ENCODE data around the gene VEGFA. TPM values are rescaled to one million over a fixed set of nuclear protein-coding genes. Genes with fewer than 3 reads are reported as not detected.

VEGFA gene
- polyA plus RNA-seq, 3 donors, result 19.0 to 454 (median 32.0) TPM

DNA sequence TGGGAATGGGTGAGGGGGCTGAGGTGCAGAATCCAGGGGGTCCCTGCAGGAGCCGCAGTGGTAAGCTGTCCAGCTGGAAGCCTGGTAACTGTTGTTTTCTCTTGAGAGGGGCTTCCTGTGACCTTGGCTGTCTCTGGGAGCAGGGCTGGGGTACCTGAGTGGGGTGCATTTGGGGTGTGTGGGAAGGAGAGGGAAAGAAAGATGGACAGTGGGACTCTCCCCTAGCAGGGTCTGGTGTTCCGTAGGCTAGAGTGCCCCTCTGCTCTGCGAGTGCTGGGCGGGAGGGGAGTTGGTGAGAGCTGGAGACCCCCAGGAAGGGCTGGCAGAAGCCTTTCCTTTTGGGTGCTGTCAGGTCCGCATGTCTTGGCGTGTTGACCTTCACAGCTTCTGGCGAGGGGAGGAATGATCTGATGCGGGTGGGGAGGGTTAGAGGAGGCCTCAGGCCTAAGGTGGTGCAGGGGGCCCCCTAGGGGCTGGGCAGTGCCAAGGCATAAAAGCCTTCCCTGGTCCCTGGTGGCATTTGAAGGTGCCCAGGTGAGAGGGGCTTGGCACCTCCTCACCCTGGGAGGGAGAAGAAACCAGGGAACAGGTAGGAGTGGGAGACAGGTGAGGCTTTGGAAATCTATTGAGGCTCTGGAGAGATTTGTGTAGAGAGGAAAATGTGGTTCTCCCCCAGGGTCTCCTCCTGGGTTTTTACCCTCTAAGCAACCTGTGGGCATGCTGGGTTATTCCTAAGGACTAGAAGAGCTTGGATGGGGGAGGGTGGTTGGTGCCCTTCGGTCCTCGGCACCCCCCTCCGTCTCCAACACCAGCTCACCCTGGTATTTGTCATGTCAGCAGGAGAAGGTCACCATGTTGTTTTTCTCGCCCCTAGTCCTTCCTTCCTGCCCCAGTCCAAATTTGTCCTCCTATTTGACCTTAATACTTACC, 3.3 kb downstream of the VEGFA start:
- H3K79me2 ChIP-seq (ENCODE audit: insufficient read depth, low read length), result peaks cover 76% of the 10 kb centered on the region
- 51% methylated on average over 8 of the region's 12 CpGs for WGBS (ENCODE audit: insufficient coverage)
- peak overlapping the region; percentile 91 for H3K4me2 ChIP-seq (replicated peaks; ENCODE audit: extremely low read depth, low read length, poor library complexity, severe bottlenecking)
- peaks cover 0 to 2% (median 0%) of the 10 kb centered on the region in 7 donors for H3K9me3 Mint-ChIP-seq
- DNase-seq, result peak; percentile 40 to 58 (median 44)
- intact Hi-C loops (cut with micrococcal nuclease), result loop anchor here (2.0 to 5.0 kb wide), 7 partner anchors 13 to 229 kb away; no protein-coding TSS in a partner anchor
- peaks cover 40 to 48% of the 10 kb centered on the region in 2 donors for H3K4me1 ChIP-seq (ENCODE audit: control insufficient read depth in 1 of 2, insufficient read depth in 2 of 2, low read length in 2 of 2)
- H3K4me3 Mint-ChIP-seq, result peak overlapping the region; percentile 76 to 100
- peak overlapping the region; percentile 96 for H3K9ac ChIP-seq (ENCODE audit: insufficient read depth, low read length, poor library complexity, severe bottlenecking)
- H4K20me1 ChIP-seq (ENCODE audit: insufficient read depth, low read length), result peaks cover 80% of the 10 kb centered on the region
- peak overlapping the region in 4 of 7 donors; percentile 79 to 91 (median 85) for H3K27ac Mint-ChIP-seq
- peaks cover 1 to 7% (median 4%) of the 10 kb centered on the region in 3 donors for H3K27me3 Mint-ChIP-seq (ENCODE audit: low read depth in 3 of 3)
- no peak overlapping the region for H3K27ac ChIP-seq (ENCODE audit: low read depth in 1 of 2, low read length in 2 of 2)
- TF ChIP-seq, protein P1, sequence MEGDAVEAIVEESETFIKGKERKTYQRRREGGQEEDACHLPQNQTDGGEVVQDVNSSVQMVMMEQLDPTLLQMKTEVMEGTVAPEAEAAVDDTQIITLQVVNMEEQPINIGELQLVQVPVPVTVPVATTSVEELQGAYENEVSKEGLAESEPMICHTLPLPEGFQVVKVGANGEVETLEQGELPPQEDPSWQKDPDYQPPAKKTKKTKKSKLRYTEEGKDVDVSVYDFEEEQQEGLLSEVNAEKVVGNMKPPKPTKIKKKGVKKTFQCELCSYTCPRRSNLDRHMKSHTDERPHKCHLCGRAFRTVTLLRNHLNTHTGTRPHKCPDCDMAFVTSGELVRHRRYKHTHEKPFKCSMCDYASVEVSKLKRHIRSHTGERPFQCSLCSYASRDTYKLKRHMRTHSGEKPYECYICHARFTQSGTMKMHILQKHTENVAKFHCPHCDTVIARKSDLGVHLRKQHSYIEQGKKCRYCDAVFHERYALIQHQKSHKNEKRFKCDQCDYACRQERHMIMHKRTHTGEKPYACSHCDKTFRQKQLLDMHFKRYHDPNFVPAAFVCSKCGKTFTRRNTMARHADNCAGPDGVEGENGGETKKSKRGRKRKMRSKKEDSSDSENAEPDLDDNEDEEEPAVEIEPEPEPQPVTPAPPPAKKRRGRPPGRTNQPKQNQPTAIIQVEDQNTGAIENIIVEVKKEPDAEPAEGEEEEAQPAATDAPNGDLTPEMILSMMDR (IDR thresholded peaks at IDR 0.05), result peak; percentile 91
- H3K4me3 ChIP-seq (replicated peaks in 1 of 3; ENCODE audit: low read depth in 2 of 3, low read length in 3 of 3), result peak overlapping the region in 1 of 3 experiments; percentile 97
- H3K36me3 Mint-ChIP-seq, result peaks cover 35 to 43% of the 10 kb centered on the region in 2 donors
- H3K27me3 ChIP-seq (ENCODE audit: control insufficient read depth in 2 of 2, insufficient read depth in 2 of 2, low read length in 2 of 2), result no peaks in the 10 kb centered on the region
- peaks cover 49% of the 10 kb centered on the region for H3K4me1 Mint-ChIP-seq
- H3K9me3 ChIP-seq (replicated peaks in 1 of 2; ENCODE audit: control insufficient read depth in 1 of 2, insufficient read depth in 1 of 2, low read length in 2 of 2), result no peaks in the 10 kb centered on the region
- peaks cover 15 to 28% of the 10 kb centered on the region in 2 donors for H3K36me3 ChIP-seq (replicated peaks in 1 of 2; ENCODE audit: control insufficient read depth in 1 of 2, insufficient read depth in 2 of 2, low read length in 2 of 2)
- no peak overlapping the region for H2AFZ ChIP-seq (ENCODE audit: insufficient read depth, low read depth, low read length, poor library complexity, severe bottlenecking)

DNA sequence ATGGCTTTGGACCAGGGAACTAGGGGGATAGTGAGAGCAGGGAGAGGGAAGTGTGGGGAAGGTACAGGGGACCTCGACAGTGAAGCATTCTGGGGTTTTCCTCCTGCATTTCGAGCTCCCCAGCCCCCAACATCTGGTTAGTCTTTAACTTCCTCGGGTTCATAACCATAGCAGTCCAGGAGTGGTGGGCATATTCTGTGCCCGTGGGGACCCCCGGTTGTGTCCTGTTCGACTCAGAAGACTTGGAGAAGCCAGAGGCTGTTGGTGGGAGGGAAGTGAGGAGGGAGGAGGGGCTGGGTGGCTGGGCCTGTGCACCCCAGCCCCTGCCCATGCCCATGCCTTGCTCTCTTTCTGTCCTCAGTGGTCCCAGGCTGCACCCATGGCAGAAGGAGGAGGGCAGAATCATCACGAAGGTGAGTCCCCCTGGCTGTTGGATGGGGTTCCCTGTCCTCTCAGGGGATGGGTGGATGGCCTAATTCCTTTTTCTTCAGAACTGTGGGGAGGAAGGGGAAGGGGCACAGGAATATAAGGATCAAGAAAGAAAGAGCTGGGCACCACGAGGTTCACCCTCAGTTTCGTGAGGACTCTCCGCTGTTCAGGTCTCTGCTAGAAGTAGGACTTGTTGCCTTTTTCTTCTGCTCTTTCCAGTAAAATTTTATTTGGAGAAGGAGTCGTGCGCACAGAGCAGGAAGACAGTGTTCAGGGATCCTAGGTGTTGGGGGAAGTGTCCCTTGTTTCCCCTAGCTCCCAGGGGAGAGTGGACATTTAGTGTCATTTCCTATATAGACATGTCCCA, 4.2 kb downstream of the VEGFA start:
- H4K20me1 ChIP-seq (ENCODE audit: insufficient read depth, low read length), result peaks cover 89% of the 10 kb centered on the region
- DNase-seq, result no peak
- peak overlapping the region in 1 of 3 experiments; percentile 97 for H3K4me3 ChIP-seq (replicated peaks in 1 of 3; ENCODE audit: low read depth in 2 of 3, low read length in 3 of 3)
- TF ChIP-seq, protein P1 (IDR thresholded peaks at IDR 0.05), result no peak
- H3K4me1 Mint-ChIP-seq, result peaks cover 47% of the 10 kb centered on the region
- intact Hi-C loops (cut with micrococcal nuclease), result loop anchor here (2.0 to 5.0 kb wide), 7 partner anchors 13 to 228 kb away; no protein-coding TSS in a partner anchor
- no peak overlapping the region for H3K9ac ChIP-seq (ENCODE audit: insufficient read depth, low read length, poor library complexity, severe bottlenecking)
- H3K27me3 Mint-ChIP-seq (ENCODE audit: low read depth in 3 of 3), result peaks cover under 1 to 6% (median 1%) of the 10 kb centered on the region in 3 donors
- peaks cover 43 to 52% of the 10 kb centered on the region in 2 donors for H3K36me3 Mint-ChIP-seq
- H2AFZ ChIP-seq (ENCODE audit: insufficient read depth, low read depth, low read length, poor library complexity, severe bottlenecking), result no peak overlapping the region
- peaks cover 40 to 48% of the 10 kb centered on the region in 2 donors for H3K4me1 ChIP-seq (ENCODE audit: control insufficient read depth in 1 of 2, insufficient read depth in 2 of 2, low read length in 2 of 2)
- H3K27me3 ChIP-seq (ENCODE audit: control insufficient read depth in 2 of 2, insufficient read depth in 2 of 2, low read length in 2 of 2), result no peaks in the 10 kb centered on the region
- 71% methylated on average over 5 of the region's 12 CpGs for WGBS (ENCODE audit: insufficient coverage)
- H3K27ac Mint-ChIP-seq, result peak overlapping the region in 6 of 7 donors; percentile 22 to 90 (median 84)
- peaks cover 0 to 2% (median 0%) of the 10 kb centered on the region in 7 donors for H3K9me3 Mint-ChIP-seq
- no peak overlapping the region for H3K27ac ChIP-seq (ENCODE audit: low read depth in 1 of 2, low read length in 2 of 2)
- peaks cover 23 to 37% of the 10 kb centered on the region in 2 donors for H3K36me3 ChIP-seq (replicated peaks in 1 of 2; ENCODE audit: control insufficient read depth in 1 of 2, insufficient read depth in 2 of 2, low read length in 2 of 2)
- H3K79me2 ChIP-seq (ENCODE audit: insufficient read depth, low read length), result peaks cover 85% of the 10 kb centered on the region
- H3K4me2 ChIP-seq (replicated peaks; ENCODE audit: extremely low read depth, low read length, poor library complexity, severe bottlenecking), result peak overlapping the region; percentile 91
- no peaks in the 10 kb centered on the region for H3K9me3 ChIP-seq (replicated peaks in 1 of 2; ENCODE audit: control insufficient read depth in 1 of 2, insufficient read depth in 1 of 2, low read length in 2 of 2)
- H3K4me3 Mint-ChIP-seq, result peak overlapping the region; percentile 78 to 100

Measured in CD14-positive monocyte (primary cell).